ENCODE data around the gene KRT86.

GRCh38 chr12:52271158-52271557 lies 3.3 kb upstream of the KRT86 start:
- TF ChIP-seq CTCF (IDR thresholded peaks at IDR 0.05) (no peak), POLR2A (IDR thresholded peaks at IDR 0.05) (no peak)

Data from transverse colon (tissue), 3 donors.